ENCODE measurements around the gene PPP3CA.

GRCh38 chr4:101148551-101148950 is 198.8 kb downstream of the PPP3CA start:
- no peak for TF ChIP-seq CTCF (IDR thresholded peaks at IDR 0.05)
- no peak for TF ChIP-seq POLR2A (IDR thresholded peaks at IDR 0.05)
